Amniotic epithelial cell (primary cell): ENCODE data around the gene CFAP70.

Experiments used
- DNase-seq: peaks from one replicate; pipeline ENCODE4 v3.0.0-alpha.2; 2010; ENCODE audit warnings: low read depth

CFAP70 gene

DNA sequence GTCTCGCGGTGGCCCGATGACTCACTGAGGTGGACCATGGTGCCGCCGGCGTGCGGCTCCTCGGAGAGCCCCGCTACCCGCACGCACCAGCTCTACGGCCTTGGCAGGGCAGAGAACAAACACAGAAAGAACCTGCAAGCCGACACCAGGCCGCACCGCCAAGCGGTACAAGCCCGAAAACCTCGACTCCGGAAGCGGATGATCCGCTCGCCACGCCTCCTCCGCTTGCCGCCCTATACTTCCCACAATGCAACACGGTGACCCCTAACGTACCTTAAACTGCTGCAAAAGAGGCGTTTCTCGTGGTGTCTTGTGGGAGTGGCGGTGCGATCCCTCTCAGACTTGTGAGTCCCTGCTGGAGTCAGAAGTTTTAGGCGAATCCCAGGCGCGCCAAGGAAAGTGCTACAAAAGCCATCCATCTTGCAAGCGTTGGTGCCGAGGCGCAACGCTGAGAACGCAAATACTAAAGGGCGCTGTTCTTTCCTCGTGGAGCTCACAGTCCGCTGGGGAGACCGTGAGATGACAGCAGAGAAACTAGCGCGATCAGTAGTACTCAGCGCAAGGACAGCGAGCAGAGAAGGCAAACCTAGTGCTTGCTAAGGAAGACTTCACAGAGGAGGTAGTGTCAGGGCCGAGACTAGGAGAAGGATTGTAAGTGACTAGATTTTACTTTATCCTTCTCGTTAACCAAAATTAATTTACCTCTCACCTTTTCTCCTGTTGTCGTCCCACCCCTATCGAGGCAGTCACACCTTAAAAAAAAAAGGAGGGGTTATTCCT, 106.0 kb downstream of the CFAP70 start, which contains the start of gene MRPS16:
Gene MRPS16 (minus strand): TSS at position 200 of the 780 bp plus-strand sequence. CDS start 162 bp downstream, at position 38.
- peak; percentile 97 for DNase-seq

DNA sequence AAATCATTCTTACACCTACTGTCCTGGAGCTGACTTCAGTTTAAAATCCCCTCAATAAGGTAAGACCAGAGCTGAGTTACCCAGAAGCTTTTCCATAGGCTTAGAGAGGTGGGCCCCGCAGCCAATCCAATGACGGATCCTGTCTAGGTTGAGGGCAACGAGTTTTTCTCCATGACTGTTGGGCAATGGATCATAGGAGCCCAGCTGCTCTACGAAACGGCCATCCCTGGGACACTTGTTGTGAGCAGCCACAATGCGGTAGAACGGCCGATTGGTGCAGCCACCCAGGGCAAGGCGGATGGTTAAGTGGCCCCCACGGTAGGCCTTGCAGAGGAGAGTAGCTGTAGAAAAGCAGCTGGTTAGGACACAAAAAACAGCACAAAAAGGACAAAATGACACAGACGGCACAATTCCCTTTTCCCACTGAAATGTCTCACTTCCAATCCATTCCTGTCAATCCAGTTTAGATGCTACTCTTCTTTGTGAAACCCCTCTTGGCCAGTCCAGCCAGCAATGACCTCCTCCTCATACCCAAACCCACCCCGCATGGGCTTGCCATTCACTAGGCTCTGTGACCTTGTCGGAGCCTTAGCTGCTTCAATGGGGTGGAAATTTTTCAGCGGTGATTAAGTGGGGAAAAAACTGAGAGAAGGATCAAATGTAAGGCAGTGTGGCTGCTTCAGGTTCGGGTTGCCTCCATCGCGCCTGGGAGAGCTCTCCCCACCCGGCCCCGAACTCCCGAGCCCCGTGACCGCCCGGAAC, 106.8 kb downstream of the CFAP70 start:
- no peak for DNase-seq

DNA sequence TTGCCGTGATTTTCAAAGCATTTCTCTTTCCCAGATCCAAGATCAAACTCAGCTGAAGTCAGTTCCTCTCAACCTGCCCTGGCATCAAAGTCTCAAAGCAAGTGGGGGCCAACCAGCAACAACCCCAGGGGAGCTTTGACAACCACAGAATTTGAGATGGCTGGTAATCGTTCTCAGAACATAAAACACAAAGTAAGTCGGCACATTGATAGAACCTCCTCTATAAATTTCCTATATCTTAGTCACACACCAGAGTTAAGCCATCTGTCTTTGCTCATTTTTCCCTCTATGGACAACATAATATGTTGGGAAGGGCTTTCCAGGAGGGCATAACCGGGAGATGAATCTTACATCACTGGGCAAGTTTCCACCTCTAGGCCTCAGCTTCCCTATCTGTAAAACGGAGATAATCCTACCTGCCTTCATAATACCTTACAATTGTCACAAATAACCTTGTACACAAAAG, 110.4 kb downstream of the CFAP70 start:
- DNase-seq, result peak; percentile 27

GRCh38 chr10:73247509-73248258, 111.0 kb downstream of the CFAP70 start:
- no peak for DNase-seq

DNA sequence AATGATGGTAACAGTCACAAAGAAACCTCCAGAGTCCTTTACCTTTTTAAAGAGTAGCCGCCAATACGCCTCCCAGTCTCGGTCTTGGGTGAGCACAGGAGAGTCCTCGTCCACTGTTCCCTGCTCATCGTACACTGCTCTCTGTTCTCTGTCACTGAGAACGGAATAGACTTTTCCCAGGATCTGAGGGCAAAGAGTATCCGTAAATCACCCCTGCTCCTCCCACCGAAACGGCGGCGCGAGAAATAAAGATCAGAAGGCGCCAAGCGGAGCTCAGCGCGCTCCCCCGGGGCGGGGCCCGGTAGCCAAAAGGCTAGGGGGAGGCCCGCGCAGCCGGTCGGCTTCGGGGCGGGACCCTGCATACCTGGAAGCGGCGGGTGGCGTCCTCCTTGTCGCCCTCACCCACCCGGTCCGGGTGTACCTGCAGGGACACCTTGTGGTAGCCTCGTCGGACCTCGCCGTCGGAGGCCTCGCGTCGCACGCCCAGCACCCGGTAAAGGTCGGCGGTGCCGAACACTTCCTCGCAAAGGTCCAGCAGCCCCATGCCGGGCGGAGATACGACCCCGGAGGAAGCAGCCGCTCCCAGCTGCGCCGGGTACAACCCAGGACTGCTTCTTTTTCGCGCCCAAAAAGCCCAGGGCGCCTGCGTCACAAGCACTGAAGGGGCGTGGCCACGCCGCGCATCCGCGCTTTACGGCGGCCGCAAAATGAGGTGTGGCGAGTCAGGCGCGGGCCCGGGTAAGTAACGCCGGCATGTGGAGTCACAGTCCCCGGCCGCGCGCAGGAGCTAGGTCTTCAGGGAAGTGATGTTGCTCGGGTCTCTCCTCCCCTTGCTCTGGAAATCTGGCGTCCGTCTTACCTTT, 111.8 kb downstream of the CFAP70 start, which contains the start of gene DNAJC9:
Gene DNAJC9 (minus strand): TSS at position 610 of the 863 bp plus-strand sequence. CDS start 66 bp downstream, at position 544.
- peak; percentile 84 for DNase-seq

GRCh38 chr10:73246322-73246645, 112.4 kb downstream of the CFAP70 start:
- no peak for DNase-seq

- DNase-seq, result peak; percentile 66
Measured at GRCh38 chr10:73244866-73245477, 113.7 kb downstream of the CFAP70 start.

DNA sequence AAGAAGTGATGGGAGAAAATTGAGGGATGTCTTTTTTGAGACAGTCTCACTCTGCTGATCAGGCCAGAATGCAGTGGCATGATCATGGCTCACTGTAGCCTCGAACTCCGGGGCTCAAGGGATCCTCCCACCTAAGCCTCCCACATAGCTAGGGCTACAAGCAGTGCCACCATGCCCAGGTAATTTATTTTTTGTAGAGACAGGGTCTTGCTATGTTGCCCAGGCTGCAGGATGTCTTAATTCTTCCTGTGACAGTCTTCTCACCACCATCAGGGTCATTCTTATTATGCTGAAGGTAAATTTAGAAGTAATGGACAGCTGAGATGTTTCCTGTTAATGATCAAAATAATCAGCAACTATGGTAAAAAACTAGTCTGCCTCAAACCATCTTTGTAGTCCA, 118.8 kb downstream of the CFAP70 start:
- no peak for DNase-seq

DNA sequence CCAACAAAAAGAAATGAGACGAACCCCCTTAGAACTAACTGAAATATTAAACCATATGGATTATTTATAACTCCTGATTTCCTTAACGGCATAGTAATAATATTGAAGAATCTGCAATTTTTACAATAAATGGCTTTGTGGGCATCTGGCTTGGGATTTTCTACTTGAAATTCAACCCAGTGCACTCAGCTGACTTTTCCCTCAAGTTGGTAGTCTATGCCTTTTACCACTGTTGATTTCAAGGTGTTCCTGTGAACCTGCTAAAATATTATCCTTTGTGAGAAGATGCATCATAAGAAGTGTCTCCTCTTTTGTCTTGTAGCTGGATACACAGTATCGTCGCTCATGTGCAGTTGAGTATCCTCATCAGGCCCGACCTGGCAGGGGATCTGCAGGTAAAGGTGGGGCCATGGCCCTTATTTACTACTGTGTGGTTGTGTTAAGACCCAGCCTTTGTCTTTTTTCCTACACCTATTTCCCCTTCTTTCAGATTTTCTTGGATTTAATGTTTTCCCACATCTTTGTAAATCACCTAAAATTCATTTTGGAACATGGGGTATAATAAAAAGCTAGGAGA, 119.6 kb downstream of the CFAP70 start:
- no peak for DNase-seq

GRCh38 chr10:73234695-73235094, 124.0 kb downstream of the CFAP70 start:
- no peak for DNase-seq

- no peak for DNase-seq
Measured at GRCh38 chr10:73233883-73234282, 124.8 kb downstream of the CFAP70 start.

GRCh38 chr10:73232887-73233286, 125.8 kb downstream of the CFAP70 start:
- DNase-seq, result no peak

- no peak for DNase-seq
Measured at GRCh38 chr10:73229567-73229966, 129.1 kb downstream of the CFAP70 start.

DNA sequence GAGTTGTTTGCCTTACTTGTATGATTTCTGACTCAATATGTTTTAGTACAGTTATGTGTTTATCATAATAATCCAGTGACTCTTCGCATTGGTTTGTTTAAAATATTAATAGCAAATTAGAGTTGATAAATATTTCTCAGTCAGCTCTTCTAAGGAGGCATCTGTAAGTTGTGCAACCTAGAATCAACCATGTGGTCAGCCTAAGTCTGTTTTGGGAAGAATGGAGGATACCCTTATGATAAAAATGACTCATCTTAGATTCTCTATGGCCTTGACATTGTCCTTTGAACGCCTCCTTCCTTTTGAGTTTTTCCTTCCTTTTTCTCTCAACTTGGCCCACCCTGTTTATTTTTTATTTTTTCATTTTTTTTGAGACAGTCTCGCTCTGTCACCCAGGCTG, 130.4 kb downstream of the CFAP70 start:
- DNase-seq, result peak; percentile 87

GRCh38 chr10:73226663-73227062, 132.0 kb downstream of the CFAP70 start:
- DNase-seq, result no peak

GRCh38 chr10:73225518-73225917, 133.1 kb downstream of the CFAP70 start:
- DNase-seq, result peak; percentile 49

GRCh38 chr10:73220989-73221388, 137.7 kb downstream of the CFAP70 start:
- no peak for DNase-seq

- DNase-seq, result no peak
Measured at GRCh38 chr10:73219384-73219783, 139.3 kb downstream of the CFAP70 start.

- DNase-seq, result peak; percentile 80
Measured at GRCh38 chr10:73218431-73219191, 140.1 kb downstream of the CFAP70 start.

- no peak for DNase-seq
Measured at GRCh38 chr10:73217628-73218027, 141.0 kb downstream of the CFAP70 start.
